ENCODE data around the gene DDI2.

The DDI2 gene

DNA sequence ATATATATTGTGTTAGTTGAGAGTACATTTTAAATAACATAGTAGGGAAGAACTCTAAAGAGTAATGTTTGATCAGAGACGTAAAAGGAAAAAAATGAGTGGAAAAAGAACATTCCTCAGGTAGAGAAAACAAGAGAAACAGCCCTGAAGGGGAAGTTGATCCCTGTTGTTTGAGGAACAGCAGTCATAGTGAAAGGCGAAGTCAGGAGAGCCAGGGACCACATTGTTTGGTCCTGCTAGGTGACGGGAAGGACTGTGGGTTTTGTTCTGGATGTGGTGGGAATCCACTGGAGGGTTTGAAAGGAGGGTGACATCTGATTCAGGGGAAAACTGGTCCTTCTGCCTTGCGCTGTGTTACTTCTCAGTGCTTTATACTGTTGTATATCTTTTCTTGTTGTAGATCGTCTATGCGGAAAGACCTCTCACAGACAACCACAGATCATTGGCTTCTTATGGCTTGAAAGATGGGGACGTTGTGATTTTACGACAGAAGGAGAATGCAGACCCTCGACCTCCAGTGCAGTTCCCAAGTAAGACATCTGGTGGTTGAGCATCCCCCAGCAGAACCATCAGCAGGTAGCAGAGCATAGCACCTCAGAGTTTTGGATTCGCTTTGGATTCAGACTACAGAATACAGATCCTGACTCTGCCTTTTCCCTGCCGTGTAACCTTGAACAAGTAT, 9.2 kb downstream of the DDI2 start:
- Histone ChIP-seq H3K4me2 (ENCODE audit: low read depth, low read length, poor library complexity, severe bottlenecking) (no peak overlapping the region), H3K4me1 (ENCODE audit: insufficient read depth, low read length, poor library complexity, severe bottlenecking) (peaks cover 24% of the 10 kb centered on the region), H3F3A (ENCODE audit: low read depth) (no peaks in the 10 kb centered on the region), H3K79me2 (ENCODE audit: insufficient read depth, low read length) (peaks cover 49% of the 10 kb centered on the region), H3K9me3 (ENCODE audit: insufficient read depth, low read depth, low read length) (no peaks in the 10 kb centered on the region), H3K9ac (ENCODE audit: low read depth, low read length, poor library complexity, severe bottlenecking) (no peak overlapping the region), H3K4me3 (ENCODE audit: low read length, poor library complexity, severe bottlenecking) (no peak overlapping the region), H2AFZ (ENCODE audit: low read length) (no peak overlapping the region), H3K9me2 (replicated peaks; ENCODE audit: low read depth, low read length) (no peaks in the 10 kb centered on the region), H4K20me1 (ENCODE audit: insufficient read depth, low read length, poor library complexity, severe bottlenecking) (peaks cover 12% of the 10 kb centered on the region), H3K27me3 (ENCODE audit: insufficient read depth, low read length, poor library complexity, severe bottlenecking) (no peaks in the 10 kb centered on the region), H3K36me3 (ENCODE audit: insufficient read depth, low read length) (peaks cover 39% of the 10 kb centered on the region; the same call in 1 of the 2 replicates)
- TF ChIP-seq EZH2phosphoT487 (IDR thresholded peaks at IDR 0.05; ENCODE audit: borderline replicate concordance): no peak
- TF ChIP-seq, protein P1, sequence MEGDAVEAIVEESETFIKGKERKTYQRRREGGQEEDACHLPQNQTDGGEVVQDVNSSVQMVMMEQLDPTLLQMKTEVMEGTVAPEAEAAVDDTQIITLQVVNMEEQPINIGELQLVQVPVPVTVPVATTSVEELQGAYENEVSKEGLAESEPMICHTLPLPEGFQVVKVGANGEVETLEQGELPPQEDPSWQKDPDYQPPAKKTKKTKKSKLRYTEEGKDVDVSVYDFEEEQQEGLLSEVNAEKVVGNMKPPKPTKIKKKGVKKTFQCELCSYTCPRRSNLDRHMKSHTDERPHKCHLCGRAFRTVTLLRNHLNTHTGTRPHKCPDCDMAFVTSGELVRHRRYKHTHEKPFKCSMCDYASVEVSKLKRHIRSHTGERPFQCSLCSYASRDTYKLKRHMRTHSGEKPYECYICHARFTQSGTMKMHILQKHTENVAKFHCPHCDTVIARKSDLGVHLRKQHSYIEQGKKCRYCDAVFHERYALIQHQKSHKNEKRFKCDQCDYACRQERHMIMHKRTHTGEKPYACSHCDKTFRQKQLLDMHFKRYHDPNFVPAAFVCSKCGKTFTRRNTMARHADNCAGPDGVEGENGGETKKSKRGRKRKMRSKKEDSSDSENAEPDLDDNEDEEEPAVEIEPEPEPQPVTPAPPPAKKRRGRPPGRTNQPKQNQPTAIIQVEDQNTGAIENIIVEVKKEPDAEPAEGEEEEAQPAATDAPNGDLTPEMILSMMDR (conservative IDR thresholded peaks at IDR 0.05; ENCODE audit: low read length): no peak

DNA sequence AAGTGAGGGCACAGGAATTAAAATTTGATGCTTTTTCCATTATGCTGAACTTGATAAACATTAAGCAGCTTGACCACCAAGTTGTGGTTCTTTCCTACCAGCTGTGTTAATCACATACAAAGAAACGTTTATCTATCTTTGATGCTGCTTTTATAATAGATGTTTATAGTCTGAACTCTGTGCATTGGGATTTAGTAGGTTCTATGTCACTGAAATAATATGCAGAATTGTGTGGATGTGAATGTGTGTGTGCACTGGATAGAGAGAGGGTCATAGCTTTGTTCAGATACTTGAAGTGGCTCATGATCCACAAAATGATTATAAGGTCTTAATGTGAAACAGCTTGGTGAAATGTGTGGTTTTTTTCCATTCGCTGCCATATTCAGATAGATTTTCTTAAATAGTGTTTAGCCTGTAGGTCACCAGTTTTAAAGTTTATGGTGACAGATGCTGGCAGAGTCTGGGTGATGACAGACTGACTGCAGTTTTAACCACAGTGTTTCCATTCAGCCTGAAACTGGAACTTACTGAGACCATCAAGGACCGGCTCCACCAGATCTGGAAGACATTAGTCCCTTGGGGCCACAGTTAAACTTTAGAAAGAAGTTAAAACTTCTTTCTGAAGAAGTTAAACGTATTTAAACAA, 10.2 kb downstream of the DDI2 start:
- peaks cover 38% of the 10 kb centered on the region for H3K79me2 ChIP-seq (ENCODE audit: insufficient read depth, low read length)
- H4K20me1 ChIP-seq (ENCODE audit: insufficient read depth, low read length, poor library complexity, severe bottlenecking): peaks cover 7% of the 10 kb centered on the region
- no peaks in the 10 kb centered on the region for H3K9me3 ChIP-seq (ENCODE audit: insufficient read depth, low read depth, low read length)
- peaks cover 50% of the 10 kb centered on the region; the same call in 1 of the 2 replicates for H3K36me3 ChIP-seq (ENCODE audit: insufficient read depth, low read length)
- TF ChIP-seq EZH2phosphoT487 (IDR thresholded peaks at IDR 0.05; ENCODE audit: borderline replicate concordance): no peak
- TF ChIP-seq, protein P1 (conservative IDR thresholded peaks at IDR 0.05; ENCODE audit: low read length): no peak
- no peak overlapping the region for H3K9ac ChIP-seq (ENCODE audit: low read depth, low read length, poor library complexity, severe bottlenecking)
- H3K4me1 ChIP-seq (ENCODE audit: insufficient read depth, low read length, poor library complexity, severe bottlenecking): peaks cover 17% of the 10 kb centered on the region
- H2AFZ ChIP-seq (ENCODE audit: low read length): no peak overlapping the region
- H3K9me2 ChIP-seq (replicated peaks; ENCODE audit: low read depth, low read length): no peaks in the 10 kb centered on the region
- no peak overlapping the region for H3K4me2 ChIP-seq (ENCODE audit: low read depth, low read length, poor library complexity, severe bottlenecking)
- no peaks in the 10 kb centered on the region for H3K27me3 ChIP-seq (ENCODE audit: insufficient read depth, low read length, poor library complexity, severe bottlenecking)
- no peak overlapping the region for H3K4me3 ChIP-seq (ENCODE audit: low read length, poor library complexity, severe bottlenecking)
- H3F3A ChIP-seq (ENCODE audit: low read depth): no peaks in the 10 kb centered on the region

DNA sequence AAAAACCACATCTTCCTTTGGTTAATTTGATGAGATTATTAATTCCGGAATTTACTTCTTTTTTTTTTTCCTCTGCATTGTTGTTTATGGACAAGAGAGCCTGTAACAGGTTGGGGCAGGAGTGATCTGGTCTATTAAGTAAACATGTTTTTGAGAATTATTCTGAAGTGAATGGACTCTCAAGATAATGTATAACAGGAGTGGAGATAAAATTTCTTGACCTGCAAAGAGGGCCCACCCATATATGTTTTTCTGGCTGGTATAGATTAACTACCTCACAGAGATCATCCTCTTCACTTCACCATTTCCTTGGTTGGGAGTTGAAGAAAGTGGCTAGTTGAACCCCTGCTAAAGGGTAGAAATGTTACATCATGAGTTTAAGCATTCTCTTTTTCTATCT, 10.7 kb downstream of the DDI2 start:
- Histone ChIP-seq H3K9me3 (ENCODE audit: insufficient read depth, low read depth, low read length) (no peaks in the 10 kb centered on the region), H3K4me3 (ENCODE audit: low read length, poor library complexity, severe bottlenecking) (no peak overlapping the region), H3F3A (ENCODE audit: low read depth) (no peaks in the 10 kb centered on the region), H3K27me3 (ENCODE audit: insufficient read depth, low read length, poor library complexity, severe bottlenecking) (no peaks in the 10 kb centered on the region), H2AFZ (ENCODE audit: low read length) (no peak overlapping the region), H3K4me1 (ENCODE audit: insufficient read depth, low read length, poor library complexity, severe bottlenecking) (peaks cover 12% of the 10 kb centered on the region), H3K9ac (ENCODE audit: low read depth, low read length, poor library complexity, severe bottlenecking) (no peak overlapping the region), H3K36me3 (ENCODE audit: insufficient read depth, low read length) (peaks cover 53% of the 10 kb centered on the region; the same call in 1 of the 2 replicates), H3K9me2 (replicated peaks; ENCODE audit: low read depth, low read length) (no peaks in the 10 kb centered on the region), H4K20me1 (ENCODE audit: insufficient read depth, low read length, poor library complexity, severe bottlenecking) (peaks cover 7% of the 10 kb centered on the region), H3K79me2 (ENCODE audit: insufficient read depth, low read length) (peaks cover 33% of the 10 kb centered on the region), H3K4me2 (ENCODE audit: low read depth, low read length, poor library complexity, severe bottlenecking) (no peak overlapping the region)
- no peak for TF ChIP-seq EZH2phosphoT487 (IDR thresholded peaks at IDR 0.05; ENCODE audit: borderline replicate concordance)
- TF ChIP-seq, protein P1 (conservative IDR thresholded peaks at IDR 0.05; ENCODE audit: low read length): no peak

Data from Loucy (cell line).